Neural cell (in vitro differentiated cells): ENCODE data around the gene THEM5. TPM values are rescaled to one million over a fixed set of nuclear protein-coding genes. Genes with fewer than 3 reads are reported as not detected.

Experiments used
- H2AFZ ChIP-seq: fragments of 200-600, 300-800 bp; sonication (generic), shearing (Covaris generic); 2 replicates; pipeline ENCODE4 v1.6.0; 2014; ENCODE audit warnings: low read depth, mild to moderate bottlenecking, antibody characterized with exemption, low read length, moderate library complexity
- H3F3A ChIP-seq: fragments of 200-600 bp; shearing (Covaris generic); 2 replicates; pipeline ENCODE4 v1.6.1; 2016; ENCODE audit warnings: mild to moderate bottlenecking, moderate library complexity, mixed read lengths, antibody characterized with exemption, low read length; ENCODE audit not compliant: insufficient read depth, poor library complexity, severe bottlenecking
- H3K27ac ChIP-seq: fragments of 200-600, 300-800 bp; sonication (generic), shearing (Covaris generic); 2 replicates; pipeline ENCODE4 v1.5.1; 2014; ENCODE audit warnings: mild to moderate bottlenecking, low read length, moderate library complexity
- H3K27me3 ChIP-seq: fragments of 300-800, 200-600 bp; sonication (generic), shearing (Covaris generic); 2 replicates; pipeline ENCODE4 v1.6.0; 2014; ENCODE audit warnings: mild to moderate bottlenecking, low read depth, low read length, moderate library complexity; ENCODE audit not compliant: insufficient read depth
- H3K36me3 ChIP-seq: fragments of 300-800, 200-600 bp; sonication (generic), shearing (Covaris generic); 2 replicates; pipeline ENCODE4 v1.5.1; 2014; ENCODE audit warnings: mild to moderate bottlenecking, antibody characterized with exemption, low read length, moderate library complexity; ENCODE audit not compliant: insufficient read depth
- H3K4me2 ChIP-seq: fragments of 300-800, 200-600 bp; sonication (generic), shearing (Covaris generic); 2 replicates; pipeline ENCODE4 v1.6.0; 2014; ENCODE audit warnings: mild to moderate bottlenecking, low read length
- H3K4me3 ChIP-seq: fragments of 300-800, 200-600 bp; sonication (generic), shearing (Covaris generic); 2 replicates; pipeline ENCODE4 v1.5.1; 2014; ENCODE audit warnings: mild to moderate bottlenecking, low read length, moderate library complexity
- H3K79me2 ChIP-seq: fragments of 200-600 bp; shearing (Covaris generic); replicated peaks from 2 replicates; pipeline ENCODE4 v1.6.0; 2014; ENCODE audit warnings: mild to moderate bottlenecking, low read length, moderate library complexity; ENCODE audit not compliant: insufficient read depth
- H3K9ac ChIP-seq: fragments of 300-800, 200-600 bp; sonication (generic), shearing (Covaris generic); 2 replicates; pipeline ENCODE4 v1.6.1; 2016; ENCODE audit warnings: mild to moderate bottlenecking, low read length, mixed read lengths
- H3K9me2 ChIP-seq: fragments of 200-600 bp; shearing (Covaris generic); 2 replicates; pipeline ENCODE4 v1.6.1; 2016; ENCODE audit warnings: mild to moderate bottlenecking, low read length, mixed read lengths; ENCODE audit not compliant: insufficient read depth
- H3K9me3 ChIP-seq: fragments of 200-600, 300-800 bp; sonication (generic), shearing (Covaris generic); 2 replicates; pipeline ENCODE4 v1.6.1; 2016; ENCODE audit warnings: mild to moderate bottlenecking, mixed run types, low read length, moderate library complexity, mixed read lengths
- H4K20me1 ChIP-seq: fragments of 200-600 bp; shearing (Covaris generic); 2 replicates; pipeline ENCODE4 v1.6.1; 2016; ENCODE audit warnings: mild to moderate bottlenecking, mixed run types; ENCODE audit not compliant: insufficient read depth
- CTCF ChIP-seq: fragments of 450-650 bp; IDR thresholded peaks from 2 replicates; pipeline ENCODE4 v1.5.1; 2014; ENCODE audit warnings: antibody characterized with exemption, mild to moderate bottlenecking, moderate library complexity; ENCODE audit not compliant: poor library complexity, severe bottlenecking
- EP300 ChIP-seq: fragments of 450-650 bp; conservative IDR thresholded peaks from 2 replicates; pipeline ENCODE4 v1.6.1; 2014; ENCODE audit warnings: antibody characterized with exemption, mild to moderate bottlenecking, moderate library complexity; ENCODE audit not compliant: poor library complexity, severe bottlenecking
- EZH2 ChIP-seq: fragments of 200-600, 300-800 bp; shearing (Covaris generic), sonication (generic); IDR thresholded peaks from 2 replicates; pipeline ENCODE4 v1.6.1; 2014; ENCODE audit warnings: antibody characterized with exemption, low read length, borderline replicate concordance, mild to moderate bottlenecking; ENCODE audit not compliant: insufficient read depth, poor library complexity, severe bottlenecking
- MXI1 ChIP-seq: fragments of 450-650 bp; conservative IDR thresholded peaks from 2 replicates; pipeline ENCODE4 v1.6.1; 2014; ENCODE audit warnings: antibody characterized with exemption, mild to moderate bottlenecking; ENCODE audit not compliant: poor library complexity, severe bottlenecking
- POLR2AphosphoS5 ChIP-seq: IDR thresholded peaks from 2 replicates; pipeline ENCODE4 v1.6.1; 2012
- RAD21 ChIP-seq: fragments of 450-650 bp; conservative IDR thresholded peaks from 2 replicates; pipeline ENCODE4 v1.6.1; 2014; ENCODE audit warnings: antibody characterized with exemption, mild to moderate bottlenecking, moderate library complexity
- SMC3 ChIP-seq: fragments of 450-650 bp; conservative IDR thresholded peaks from 2 replicates; pipeline ENCODE4 v1.6.1; 2014; ENCODE audit warnings: antibody characterized with exemption, mild to moderate bottlenecking, moderate library complexity; ENCODE audit not compliant: poor library complexity
- TAF1 ChIP-seq: IDR thresholded peaks from 2 replicates; pipeline ENCODE4 v1.6.1; 2012; ENCODE audit warnings: low read depth
- polyA plus RNA-seq: library from polyadenylated mRNA; depleted of rRNA; stranded (reverse); fragments of >200 nt; gene quantifications from 2 replicates; pipeline ENCODE4 v1.2.3, GENCODE V29; 2014
- TF ChIP-seq, protein P1 (sequence below): IDR thresholded peaks from 2 replicates; pipeline ENCODE4 v1.6.1; 2012; ENCODE audit warnings: borderline replicate concordance

The THEM5 gene
- polyA plus RNA-seq, 1 donor from 2014 or later, result not detected

DNA sequence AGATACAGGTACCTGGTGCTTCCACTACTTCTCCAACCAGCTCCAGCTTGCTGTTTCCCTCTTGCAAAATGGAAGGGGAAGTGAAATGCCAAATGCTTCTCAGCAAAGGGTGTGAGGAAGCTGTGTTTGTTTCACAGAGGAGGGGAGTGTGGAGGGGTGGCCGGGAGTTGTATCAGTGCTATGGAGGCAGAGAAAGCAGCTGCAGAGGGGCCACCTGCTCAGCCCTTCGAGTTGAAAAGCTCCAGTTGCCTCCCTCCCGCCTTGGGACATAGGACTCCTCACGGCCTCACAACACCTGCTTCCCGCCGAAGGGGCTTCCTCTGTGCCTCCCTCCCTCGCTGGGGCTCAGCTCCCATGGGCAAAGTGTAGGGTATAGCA is 36.2 kb downstream of the THEM5 start:
- H3K36me3 ChIP-seq, result no peaks in the 10 kb centered on the region
- no peaks in the 10 kb centered on the region for H4K20me1 ChIP-seq
- no peaks in the 10 kb centered on the region for H3K9me2 ChIP-seq
- no peak for TF ChIP-seq SMC3
- no peak for TF ChIP-seq CTCF
- no peak for TF ChIP-seq TAF1
- TF ChIP-seq MXI1, result no peak
- TF ChIP-seq EP300, result no peak
- TF ChIP-seq RAD21, result no peak
- TF ChIP-seq POLR2AphosphoS5, result no peak
- no peak for TF ChIP-seq EZH2
- TF ChIP-seq, protein P1, sequence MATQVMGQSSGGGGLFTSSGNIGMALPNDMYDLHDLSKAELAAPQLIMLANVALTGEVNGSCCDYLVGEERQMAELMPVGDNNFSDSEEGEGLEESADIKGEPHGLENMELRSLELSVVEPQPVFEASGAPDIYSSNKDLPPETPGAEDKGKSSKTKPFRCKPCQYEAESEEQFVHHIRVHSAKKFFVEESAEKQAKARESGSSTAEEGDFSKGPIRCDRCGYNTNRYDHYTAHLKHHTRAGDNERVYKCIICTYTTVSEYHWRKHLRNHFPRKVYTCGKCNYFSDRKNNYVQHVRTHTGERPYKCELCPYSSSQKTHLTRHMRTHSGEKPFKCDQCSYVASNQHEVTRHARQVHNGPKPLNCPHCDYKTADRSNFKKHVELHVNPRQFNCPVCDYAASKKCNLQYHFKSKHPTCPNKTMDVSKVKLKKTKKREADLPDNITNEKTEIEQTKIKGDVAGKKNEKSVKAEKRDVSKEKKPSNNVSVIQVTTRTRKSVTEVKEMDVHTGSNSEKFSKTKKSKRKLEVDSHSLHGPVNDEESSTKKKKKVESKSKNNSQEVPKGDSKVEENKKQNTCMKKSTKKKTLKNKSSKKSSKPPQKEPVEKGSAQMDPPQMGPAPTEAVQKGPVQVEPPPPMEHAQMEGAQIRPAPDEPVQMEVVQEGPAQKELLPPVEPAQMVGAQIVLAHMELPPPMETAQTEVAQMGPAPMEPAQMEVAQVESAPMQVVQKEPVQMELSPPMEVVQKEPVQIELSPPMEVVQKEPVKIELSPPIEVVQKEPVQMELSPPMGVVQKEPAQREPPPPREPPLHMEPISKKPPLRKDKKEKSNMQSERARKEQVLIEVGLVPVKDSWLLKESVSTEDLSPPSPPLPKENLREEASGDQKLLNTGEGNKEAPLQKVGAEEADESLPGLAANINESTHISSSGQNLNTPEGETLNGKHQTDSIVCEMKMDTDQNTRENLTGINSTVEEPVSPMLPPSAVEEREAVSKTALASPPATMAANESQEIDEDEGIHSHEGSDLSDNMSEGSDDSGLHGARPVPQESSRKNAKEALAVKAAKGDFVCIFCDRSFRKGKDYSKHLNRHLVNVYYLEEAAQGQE, result no peak
- H3K4me3 ChIP-seq, result no peak overlapping the region
- peak overlapping the region; percentile 34 for H3K27ac ChIP-seq
- H3K79me2 ChIP-seq, result no peaks in the 10 kb centered on the region
- H2AFZ ChIP-seq, result no peak overlapping the region
- H3K27me3 ChIP-seq, result no peaks in the 10 kb centered on the region
- no peaks in the 10 kb centered on the region for H3K9me3 ChIP-seq
- H3K9ac ChIP-seq, result no peak overlapping the region
- H3F3A ChIP-seq, result no peaks in the 10 kb centered on the region
- no peak overlapping the region for H3K4me2 ChIP-seq

DNA sequence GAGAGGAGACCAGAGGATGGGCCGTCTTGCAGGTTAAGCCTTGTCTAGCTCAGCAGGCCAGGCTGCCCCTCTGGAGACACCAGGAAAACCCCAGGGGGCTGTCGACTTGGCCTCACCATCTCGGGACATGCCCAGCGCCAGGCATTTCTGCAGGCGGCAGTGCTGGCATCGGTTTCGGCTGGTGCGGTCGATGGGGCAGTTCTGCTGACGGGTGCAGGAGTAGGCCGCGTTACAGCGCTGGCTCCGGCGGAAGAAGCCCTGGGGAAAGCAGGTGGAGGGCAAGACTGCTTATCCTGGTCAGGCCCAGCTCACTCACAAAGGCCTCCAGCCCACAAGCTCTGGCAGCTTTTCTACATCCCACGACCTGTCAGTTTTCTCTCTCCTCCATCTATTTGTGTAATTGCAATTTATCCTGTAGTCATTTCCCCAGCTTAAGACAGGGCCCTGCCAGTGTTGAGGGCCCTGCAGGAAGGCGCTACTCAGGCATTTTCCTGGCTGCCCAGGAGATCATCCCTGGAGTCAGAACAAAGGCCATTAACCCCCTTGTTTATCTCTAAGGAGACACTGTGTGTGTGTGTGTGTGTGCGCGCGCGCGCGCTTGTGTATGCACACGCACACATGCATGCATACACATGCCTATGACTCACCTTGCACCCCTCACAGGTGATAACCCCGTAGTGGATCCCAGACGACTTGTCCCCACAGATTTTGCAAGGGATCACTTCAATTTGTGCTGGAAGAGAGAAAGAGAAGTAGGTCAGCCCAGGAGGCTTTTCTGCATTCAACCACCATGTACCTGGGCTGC is 36.8 kb downstream of the THEM5 start:
- Histone ChIP-seq H3F3A (no peaks in the 10 kb centered on the region), H2AFZ (peak overlapping the region; percentile 14), H3K4me3 (no peak overlapping the region), H3K9me2 (no peaks in the 10 kb centered on the region), H3K27ac (peak overlapping the region; percentile 34), H3K79me2 (no peaks in the 10 kb centered on the region), H3K27me3 (no peaks in the 10 kb centered on the region), H3K4me2 (no peak overlapping the region), H3K9me3 (no peaks in the 10 kb centered on the region), H4K20me1 (no peaks in the 10 kb centered on the region), H3K9ac (peak overlapping the region; percentile 5), H3K36me3 (no peaks in the 10 kb centered on the region)
- TF ChIP-seq SMC3 (no peak), POLR2AphosphoS5 (peak; percentile 22), MXI1 (no peak), EP300 (peak; percentile 36), TAF1 (no peak)
